K562 (cell line): ENCODE data around the gene ADI1. TPM values are rescaled to one million over a fixed set of nuclear protein-coding genes. Genes with fewer than 3 reads are reported as not detected.

ENCODE experiments used
- ATAC-seq: fragments of 200-7000 bp; cut with Tn5 transposase; 3 replicates; pipeline ENCODE4 v1.9.1; 2020; ENCODE audit warnings: moderate library complexity
- BruUV-seq: library from RNA; stranded (reverse); fragments of 400-500 nt; replicated peaks from 2 replicates; lab custom pipeline; 2021; lab: Mats Ljungman, UMichigan
- CTCF ChIA-PET: fragments of 300-600 bp; formaldehyde crosslinking; extraction: SDS; loops from one replicate; lab custom pipeline; 2021; ENCODE audit warnings: low intra/inter-chr PET ratio; lab: Yijun Ruan, JAX
- POLR2A ChIA-PET: fragments of 300-600, 350-650 bp; sonication (Branson Sonifier 250); formaldehyde crosslinking; extraction: SDS; loops from one replicate; lab custom pipeline; 2021; ENCODE audit warnings: antibody characterized with exemption, inconsistent platforms; lab: Yijun Ruan, JAX
- DNase-seq, 4 experiments: peaks; one replicate each; pipeline versions ENCODE4 v3.0.0 to v3.0.0-alpha.2; 2011 to 2018; ENCODE audit warnings: low spot score in 3 of 4, mixed read lengths in 3 of 4; ENCODE audit errors: extremely low read depth in 1 of 4
- FAIRE-seq: peaks from 2 replicates; lab custom pipeline; 2011; peaks lifted over from hg19 to GRCh38; lab: Jason Lieb, UNC
- H2AFZ ChIP-seq: 2 replicates; pipeline ENCODE4 v1.6.0; 2011; ENCODE audit warnings: low read depth, low read length, control low read depth, inconsistent platforms
- H3K27ac ChIP-seq: fragments of 200-600 bp; 3 replicates; pipeline ENCODE4 v1.8.0; 2011; ENCODE audit warnings: low read depth, mild to moderate bottlenecking, control low read depth, inconsistent platforms, low read length, moderate library complexity, mixed read lengths; ENCODE audit errors: extremely low read depth
- H3K27me3 ChIP-seq, 2 experiments: fragments of 300-600 bp in 1 of 2; 2 replicates in 1 of 2; 3 replicates in 1 of 2; pipeline versions ENCODE4 v1.6.0 to v1.8.0; 2011; ENCODE audit warnings: inconsistent platforms in 2 of 2, low read length in 2 of 2, mild to moderate bottlenecking in 1 of 2, mixed read lengths in 1 of 2, moderate library complexity in 1 of 2; ENCODE audit not compliant: control insufficient read depth in 2 of 2, insufficient read depth in 2 of 2
- H3K36me3 ChIP-seq: fragments of 300-600 bp; 3 replicates; pipeline ENCODE4 v1.8.0; 2011; ENCODE audit warnings: mild to moderate bottlenecking, low read length, inconsistent platforms; ENCODE audit not compliant: control insufficient read depth, insufficient read depth
- H3K4me1 ChIP-seq, 2 experiments: fragments of 200-600 bp in 1 of 2; replicated peaks in 1 of 2; 2 replicates in 1 of 2; 3 replicates in 1 of 2; pipeline versions ENCODE4 v1.5.1 to v1.8.0; 2011; ENCODE audit warnings: inconsistent platforms in 2 of 2, low read length in 2 of 2, mild to moderate bottlenecking in 1 of 2, mixed read lengths in 1 of 2, moderate library complexity in 1 of 2; ENCODE audit not compliant: control insufficient read depth in 2 of 2, insufficient read depth in 2 of 2
- H3K4me2 ChIP-seq: 2 replicates; pipeline ENCODE4 v1.6.1; 2011; ENCODE audit warnings: low read length, control low read depth, inconsistent platforms, mixed read lengths; ENCODE audit not compliant: insufficient read depth
- H3K4me3 ChIP-seq: fragments of 200-600 bp; sonication (generic), shearing (Covaris generic); 2 replicates; pipeline ENCODE4 v1.5.1; 2016; ENCODE audit warnings: control low read depth, inconsistent platforms
- H3K79me2 ChIP-seq: fragments of 200-600 bp; 3 replicates; pipeline ENCODE4 v1.8.0; 2011; ENCODE audit warnings: low read length, inconsistent platforms; ENCODE audit not compliant: control insufficient read depth, insufficient read depth
- H3K9ac ChIP-seq, 2 experiments: 2 replicates each; pipeline versions ENCODE4 v1.6.0 to v1.6.1; 2011; ENCODE audit warnings: low read depth in 2 of 2, low read length in 2 of 2, control low read depth in 1 of 2, inconsistent platforms in 1 of 2, mild to moderate bottlenecking in 1 of 2, mixed read lengths in 1 of 2; ENCODE audit not compliant: insufficient read depth in 1 of 2
- H3K9me1 ChIP-seq: one replicate; pipeline ENCODE4 v1.6.0; 2011; ENCODE audit warnings: inconsistent platforms, mild to moderate bottlenecking, low read length, moderate library complexity; ENCODE audit not compliant: control insufficient read depth, insufficient read depth
- H3K9me3 ChIP-seq: replicated peaks from 2 replicates; pipeline ENCODE4 v1.5.1; 2011; ENCODE audit warnings: low read depth, low read length, inconsistent platforms; ENCODE audit not compliant: control insufficient read depth, insufficient read depth
- H4K20me1 ChIP-seq: replicated peaks from 2 replicates; pipeline ENCODE4 v1.6.1; 2011; ENCODE audit warnings: low read length, inconsistent platforms, mixed read lengths; ENCODE audit not compliant: control insufficient read depth, insufficient read depth
- NFIC ChIP-seq: fragments of 450-650 bp; IDR thresholded peaks from 2 replicates; pipeline ENCODE4 v1.6.1; 2017; ENCODE audit warnings: mild to moderate bottlenecking, inconsistent platforms
- SREBF2 ChIP-seq: sonication (generic); formaldehyde crosslinking; IDR thresholded peaks from 2 replicates; pipeline ENCODE4 v1.4.0; 2020; ENCODE audit warnings: mild to moderate bottlenecking, missing genetic modification reagents
- ZFP36 ChIP-seq: fragments of 150-350 bp; IDR thresholded peaks from 2 replicates; pipeline ENCODE4 v1.6.1; 2018; ENCODE audit warnings: low read length, low read depth; ENCODE audit not compliant: partially characterized antibody
- ZNF121 ChIP-seq: sonication (generic); formaldehyde crosslinking; conservative IDR thresholded peaks from 2 replicates; pipeline ENCODE4 v1.8.0; 2022; ENCODE audit warnings: missing genetic modification reagents
- ZNF778 ChIP-seq: fragments of 450-650 bp; formaldehyde crosslinking; IDR thresholded peaks from 2 replicates; pipeline ENCODE4 v1.4.0; 2020; ENCODE audit warnings: mild to moderate bottlenecking, moderate library complexity
- WGBS: fragments of 100-300 bp; shearing (Covaris generic); methylation state at CpG from one replicate; pipeline ENCODE4 v1.1.6; 2016; ENCODE audit warnings: low coverage, mixed read lengths; ENCODE audit not compliant: insufficient coverage; ENCODE audit errors: missing lambda C conversion rate; 5-methylcytosine and 5-hydroxymethylcytosine counted together
- in situ Hi-C: fragments of 300-500 bp; cut with MboI; formaldehyde crosslinking; loops from 4 replicates; pipeline ENCODE4 v1.15.0; 2018; ENCODE audit warnings: inconsistent platforms, mixed read lengths
- intact Hi-C: fragments of 100-400 bp; cut with micrococcal nuclease; formaldehyde crosslinking; loops from 2 replicates; pipeline ENCODE4 v1.14.2; 2022
- polyA plus RNA-seq, 8 experiments: library from polyadenylated mRNA; depleted of rRNA in 4 of 8; stranded (reverse) in 5 of 8; unstranded in 3 of 8; fragments of >200 nt; fragmentation: Nextera tagmentation in 2 of 8; fragmentation: Illumina TruSeq in 1 of 8; extraction: Ambion mirVana in 2 of 8; extraction: Trizol in 1 of 8; gene quantifications; 2 replicates each; pipeline versions ENCODE4 v1.2.1 to v1.2.3, GENCODE V29; 2011 to 2014; ENCODE audit warnings: inconsistent platforms in 1 of 8, missing spikeins in 1 of 8
- total RNA-seq, 7 experiments: library from RNA; depleted of rRNA in 6 of 7; stranded (reverse); fragments of >200 nt in 6 of 7; fragmentation: Illumina TruSeq in 2 of 7; extraction: Trizol in 2 of 7; gene quantifications; 2 replicates each; pipeline versions ENCODE4 v1.2.1 to v1.2.3, GENCODE V29; 2011 to 2021; ENCODE audit warnings: low replicate concordance in 1 of 7

The ADI1 gene
- total and polyA plus RNA-seq, 9 of the 15 experiments (the other 6 are each of a cell fraction or from before 2014, with no cell fraction given) = 6.1 to 51.0 (median 27.1) TPM

GRCh38 chr2:3481011-3481400 lies 38.3 kb downstream of the ADI1 start:
- Histone ChIP-seq H3K4me3 (no peak overlapping the region), H3K9me3 (peaks cover 1% of the 10 kb centered on the region; the same call in 1 of the 2 replicates), H3K4me2 (no peak overlapping the region), H2AFZ (no peak overlapping the region), H3K4me1 (peaks cover 0 to 8% of the 10 kb centered on the region in 2 experiments; a peak in 1 of 5 replicates), H3K27ac (no peak overlapping the region), H3K27me3 (no peaks in the 10 kb centered on the region), H3K9ac (no peak overlapping the region), H4K20me1 (no peaks in the 10 kb centered on the region), H3K36me3 (peaks cover 32% of the 10 kb centered on the region; the same call in 2 of the 3 replicates), H3K9me1 (no peaks in the 10 kb centered on the region), H3K79me2 (no peaks in the 10 kb centered on the region)
- in situ Hi-C loops (no loop called here), intact Hi-C loops (no loop called here)
- ChIA-PET CTCF (no interaction called here), POLR2A (interaction anchor here (0.6 to 0.9 kb wide), 3 partner anchors 15 to 295 kb away, joined by 3 read pairs; no protein-coding TSS in a partner anchor)
- no peak for FAIRE-seq
- ATAC-seq = no peak
- 66% methylated on average over 5 of the region's 5 CpGs for whole genome bisulfite sequencing
- TF ChIP-seq ZNF778 (no peak), ZNF121 (CRISPR knock-in tag) (peak; percentile 68)
- no peak for DNase-seq
- no TSS peak for BruUV-seq

- Histone ChIP-seq H3K27me3 (no peaks in the 10 kb centered on the region), H3K9me3 (no peaks in the 10 kb centered on the region), H3K36me3 (peaks cover 37% of the 10 kb centered on the region; the same call in 2 of the 3 replicates), H3K4me1 (peaks cover 0 to 11% of the 10 kb centered on the region in 2 experiments; a peak in 1 of 5 replicates), H3K27ac (no peak overlapping the region), H3K9ac (no peak overlapping the region), H4K20me1 (no peaks in the 10 kb centered on the region), H3K4me2 (no peak overlapping the region), H3K9me1 (no peaks in the 10 kb centered on the region), H3K79me2 (no peaks in the 10 kb centered on the region), H2AFZ (no peak overlapping the region), H3K4me3 (no peak overlapping the region)
- ChIA-PET POLR2A (interaction anchor here (0.6 kb wide), 2 partner anchors 15 to 296 kb away, joined by 3 read pairs; no protein-coding TSS in a partner anchor), CTCF (no interaction called here)
- no TSS peak for BruUV-seq
- intact Hi-C loops (no loop called here), in situ Hi-C loops (no loop called here)
- DNase-seq (peak in 1 of 4 experiments; percentile 26), FAIRE-seq (no peak), ATAC-seq (no peak; the same call in 2 of the 3 replicates)
- no peak for TF ChIP-seq ZFP36
- TF ChIP-seq NFIC = peak; percentile 77
- TF ChIP-seq SREBF2 (CRISPR knock-in tag) = no peak
- WGBS = 84% methylated on average over 7 of the region's 7 CpGs
Measured at GRCh38 chr2:3480352-3481010, 38.9 kb downstream of the ADI1 start.
